ENCODE measurements around the gene DTWD2.

The DTWD2 gene

GRCh38 chr5:118834710-118835109 is 153.6 kb downstream of the DTWD2 start:
- Histone ChIP-seq H3K4me1 (ENCODE audit: control insufficient read depth, low read length) (no peaks in the 10 kb centered on the region), H3K27me3 (ENCODE audit: control insufficient read depth, low read length) (no peaks in the 10 kb centered on the region), H3K4me3 (ENCODE audit: low read length) (no peak overlapping the region), H3K9me3 (ENCODE audit: control insufficient read depth, insufficient read depth, low read length) (no peaks in the 10 kb centered on the region), H4K20me1 (ENCODE audit: control insufficient read depth, insufficient read depth, low read depth, low read length) (no peaks in the 10 kb centered on the region), H3K36me3 (ENCODE audit: control insufficient read depth, low read length) (no peaks in the 10 kb centered on the region), H3K27ac (ENCODE audit: low read depth, low read length) (no peak overlapping the region), H3F3A (ENCODE audit: control insufficient read depth, insufficient read depth) (no peaks in the 10 kb centered on the region), H3K4me2 (ENCODE audit: low read length) (no peak overlapping the region), H3K9me2 (replicated peaks; ENCODE audit: control insufficient read depth, low read length) (no peaks in the 10 kb centered on the region), H3K79me2 (ENCODE audit: control insufficient read depth, low read length) (no peaks in the 10 kb centered on the region)
- TF ChIP-seq CTCF (IDR thresholded peaks at IDR 0.05; ENCODE audit: low read depth, low read length, poor library complexity, severe bottlenecking) (no peak), EZH2phosphoT487 (IDR thresholded peaks at IDR 0.05; ENCODE audit: borderline replicate concordance, low read length) (no peak)

- Histone ChIP-seq H4K20me1 (ENCODE audit: control insufficient read depth, insufficient read depth, low read depth, low read length) (no peaks in the 10 kb centered on the region), H3F3A (ENCODE audit: control insufficient read depth, insufficient read depth) (no peaks in the 10 kb centered on the region), H3K27me3 (ENCODE audit: control insufficient read depth, low read length) (no peaks in the 10 kb centered on the region), H3K4me2 (ENCODE audit: low read length) (no peak overlapping the region), H3K79me2 (ENCODE audit: control insufficient read depth, low read length) (no peaks in the 10 kb centered on the region), H3K9me3 (ENCODE audit: control insufficient read depth, insufficient read depth, low read length) (no peaks in the 10 kb centered on the region), H3K27ac (ENCODE audit: low read depth, low read length) (no peak overlapping the region), H3K9me2 (replicated peaks; ENCODE audit: control insufficient read depth, low read length) (no peaks in the 10 kb centered on the region), H3K4me1 (ENCODE audit: control insufficient read depth, low read length) (no peaks in the 10 kb centered on the region), H3K36me3 (ENCODE audit: control insufficient read depth, low read length) (no peaks in the 10 kb centered on the region), H3K4me3 (ENCODE audit: low read length) (no peak overlapping the region)
- TF ChIP-seq CTCF (IDR thresholded peaks at IDR 0.05; ENCODE audit: low read depth, low read length, poor library complexity, severe bottlenecking) = no peak
Measured at GRCh38 chr5:118832974-118833373, 155.4 kb downstream of the DTWD2 start.

DNA sequence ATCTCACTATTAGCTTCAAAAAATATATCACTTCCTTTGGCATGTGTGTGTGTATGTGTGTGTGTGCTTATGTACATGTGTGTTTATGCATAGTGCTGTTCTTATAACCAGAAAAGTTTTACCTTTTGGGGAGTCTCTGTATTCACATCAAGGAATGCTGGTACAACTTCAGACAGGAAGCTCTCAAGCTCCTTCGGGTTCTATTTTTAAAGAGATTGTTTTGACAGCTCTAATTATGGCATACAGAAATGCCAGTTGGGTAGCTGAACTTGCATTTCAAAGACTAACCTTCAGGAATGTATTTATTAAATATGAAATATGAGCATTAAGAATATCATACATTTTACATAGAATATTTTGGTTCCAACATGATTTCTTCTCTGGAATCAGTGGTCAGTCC is 163.1 kb downstream of the DTWD2 start:
- Histone ChIP-seq H3K79me2 (ENCODE audit: control insufficient read depth, low read length) (no peaks in the 10 kb centered on the region), H3K4me2 (ENCODE audit: low read length) (no peak overlapping the region), H3K9me3 (ENCODE audit: control insufficient read depth, insufficient read depth, low read length) (no peaks in the 10 kb centered on the region), H3K36me3 (ENCODE audit: control insufficient read depth, low read length) (no peaks in the 10 kb centered on the region), H3K4me3 (ENCODE audit: low read length) (no peak overlapping the region), H3F3A (ENCODE audit: control insufficient read depth, insufficient read depth) (no peaks in the 10 kb centered on the region), H3K4me1 (ENCODE audit: control insufficient read depth, low read length) (no peaks in the 10 kb centered on the region), H4K20me1 (ENCODE audit: control insufficient read depth, insufficient read depth, low read depth, low read length) (no peaks in the 10 kb centered on the region), H3K27ac (ENCODE audit: low read depth, low read length) (no peak overlapping the region), H3K27me3 (ENCODE audit: control insufficient read depth, low read length) (no peaks in the 10 kb centered on the region), H3K9me2 (replicated peaks; ENCODE audit: control insufficient read depth, low read length) (no peaks in the 10 kb centered on the region)
- TF ChIP-seq CTCF (IDR thresholded peaks at IDR 0.05; ENCODE audit: low read depth, low read length, poor library complexity, severe bottlenecking) (no peak), EZH2phosphoT487 (IDR thresholded peaks at IDR 0.05; ENCODE audit: borderline replicate concordance, low read length) (no peak)

GRCh38 chr5:118818604-118819003 is 169.7 kb downstream of the DTWD2 start:
- Histone ChIP-seq H3K9me2 (replicated peaks; ENCODE audit: control insufficient read depth, low read length) (no peaks in the 10 kb centered on the region; the same call in 1 of the 2 replicates), H3K27ac (ENCODE audit: low read depth, low read length) (no peak overlapping the region), H3K9me3 (ENCODE audit: control insufficient read depth, insufficient read depth, low read length) (no peaks in the 10 kb centered on the region), H3K4me2 (ENCODE audit: low read length) (no peak overlapping the region), H3K79me2 (ENCODE audit: control insufficient read depth, low read length) (no peaks in the 10 kb centered on the region), H3F3A (ENCODE audit: control insufficient read depth, insufficient read depth) (no peaks in the 10 kb centered on the region), H4K20me1 (ENCODE audit: control insufficient read depth, insufficient read depth, low read depth, low read length) (no peaks in the 10 kb centered on the region), H3K27me3 (ENCODE audit: control insufficient read depth, low read length) (peaks cover 3% of the 10 kb centered on the region; the same call in 1 of the 2 replicates), H3K4me1 (ENCODE audit: control insufficient read depth, low read length) (no peaks in the 10 kb centered on the region), H3K4me3 (ENCODE audit: low read length) (no peak overlapping the region), H3K36me3 (ENCODE audit: control insufficient read depth, low read length) (no peaks in the 10 kb centered on the region)
- no peak for TF ChIP-seq CTCF (IDR thresholded peaks at IDR 0.05; ENCODE audit: low read depth, low read length, poor library complexity, severe bottlenecking)
- TF ChIP-seq EZH2phosphoT487 (IDR thresholded peaks at IDR 0.05; ENCODE audit: borderline replicate concordance, low read length) = no peak

All from DOHH2 (cell line).